Activated T-cell treated with anti-CD3 and anti-CD28 coated beads for 4 hours (primary cell): ENCODE measurements around the gene SLC49A3.

Source experiments
- DNase-seq: peaks from one replicate; pipeline ENCODE4 v3.0.0-alpha.2; 2020

SLC49A3 gene

GRCh38 chr4:664713-665231 is 24.2 kb downstream of the SLC49A3 start:
- DNase-seq, result no peak

DNA sequence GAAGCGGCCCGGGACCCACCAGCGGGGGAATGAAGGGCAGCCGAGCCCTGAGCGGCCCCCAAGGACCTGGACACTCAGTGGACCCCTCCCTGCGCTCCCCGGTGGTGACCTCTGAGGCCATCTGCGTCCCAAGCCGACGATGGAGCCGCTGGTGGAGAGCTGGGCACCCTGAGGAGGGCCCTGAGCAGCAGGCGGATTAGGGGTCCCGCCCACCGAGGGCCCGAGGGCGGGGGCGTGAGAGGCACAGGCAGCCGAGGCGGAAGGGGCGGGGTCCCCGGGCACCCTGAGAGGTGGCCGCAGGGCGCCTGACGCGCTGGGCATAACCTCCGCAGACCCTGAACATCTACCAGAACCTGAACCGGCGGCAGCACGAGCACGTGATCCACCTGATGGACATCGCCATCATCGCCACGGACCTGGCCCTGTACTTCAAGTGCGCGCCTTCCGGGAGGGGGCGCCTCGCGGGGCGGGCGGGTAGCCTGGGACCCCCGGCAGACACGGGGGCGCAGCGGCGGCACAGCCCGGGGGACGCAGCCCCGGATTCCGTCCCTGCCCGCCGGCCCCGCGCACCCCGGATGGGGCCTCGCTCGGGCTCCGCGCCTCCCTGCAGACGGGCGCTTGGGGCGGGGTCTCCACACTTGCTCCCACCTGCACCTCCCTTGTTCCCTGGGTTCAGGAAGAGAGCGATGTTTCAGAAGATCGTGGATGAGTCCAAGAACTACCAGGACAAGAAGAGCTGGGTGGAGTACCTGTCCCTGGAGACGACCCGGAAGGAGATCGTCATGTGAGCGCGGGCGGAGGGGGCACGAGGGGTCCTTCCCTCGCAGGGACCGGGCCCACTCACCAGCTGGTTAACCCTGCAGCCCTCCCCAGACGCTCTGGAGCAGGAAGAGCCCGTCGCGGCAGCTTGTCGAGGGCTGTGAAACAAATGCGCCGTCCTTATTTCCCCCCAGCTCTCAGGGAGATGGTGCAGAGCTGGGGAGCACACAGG is 25.2 kb downstream of the SLC49A3 start:
- peak; percentile 73 for DNase-seq

DNA sequence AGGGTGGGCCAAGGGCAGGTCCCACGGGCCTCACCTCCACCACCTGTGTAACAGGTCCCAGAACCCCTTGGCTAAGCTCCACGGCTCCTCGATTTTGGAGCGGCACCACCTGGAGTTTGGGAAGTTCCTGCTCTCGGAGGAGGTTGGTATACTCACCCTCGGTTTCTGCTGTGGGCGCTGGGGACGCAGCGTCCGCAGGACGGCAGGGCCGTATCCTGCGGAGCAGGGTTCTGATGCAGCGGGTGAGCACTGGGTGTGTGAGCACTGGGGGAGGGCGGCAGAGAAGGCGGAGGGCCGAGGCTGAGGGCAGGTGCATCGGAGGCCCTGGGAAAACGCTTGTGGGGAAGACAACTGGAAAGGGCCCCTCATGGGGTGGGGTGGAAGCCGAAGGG is 25.9 kb downstream of the SLC49A3 start:
- DNase-seq, result no peak

GRCh38 chr4:661881-662761 is 26.8 kb downstream of the SLC49A3 start:
- DNase-seq, result no peak

- DNase-seq, result no peak
Measured at GRCh38 chr4:661231-661630, 27.7 kb downstream of the SLC49A3 start.

DNA sequence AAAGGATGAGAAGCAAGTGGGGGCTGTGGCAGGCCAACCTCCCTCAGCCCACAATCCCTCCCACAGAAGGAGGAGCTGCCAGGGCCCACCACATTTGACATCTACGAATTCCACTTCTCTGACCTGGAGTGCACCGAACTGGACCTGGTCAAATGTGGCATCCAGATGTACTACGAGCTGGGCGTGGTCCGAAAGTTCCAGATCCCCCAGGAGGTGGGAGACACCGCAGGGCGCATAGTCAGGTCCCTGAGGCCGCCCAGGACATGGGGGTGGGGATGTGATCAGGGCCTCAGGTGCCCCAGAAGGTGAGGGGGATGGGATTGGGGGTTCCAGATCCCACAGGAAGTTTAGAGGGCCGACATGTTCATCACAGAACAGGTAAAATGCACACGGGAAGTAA is 28.6 kb downstream of the SLC49A3 start:
- no peak for DNase-seq

DNA sequence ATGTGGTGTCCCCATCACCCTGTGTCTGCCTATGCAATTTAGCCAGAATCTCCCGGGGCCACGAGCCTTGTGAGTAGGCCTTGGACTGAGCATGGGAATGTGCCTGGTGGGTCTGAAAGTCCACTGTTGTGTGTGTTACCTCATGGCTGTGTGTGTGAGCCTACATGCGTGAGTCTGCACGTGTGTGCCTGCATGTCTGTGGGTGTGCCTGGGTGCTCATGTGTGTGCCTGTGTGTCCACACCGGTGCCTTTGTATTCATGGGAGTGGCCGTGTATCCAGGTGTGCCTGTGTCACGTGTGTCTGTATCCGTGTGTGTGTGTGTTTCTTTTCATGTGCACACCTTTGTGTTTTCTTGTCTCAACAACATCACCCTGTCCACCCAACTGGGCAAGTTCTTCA is 29.1 kb downstream of the SLC49A3 start:
- DNase-seq, result no peak

DNA sequence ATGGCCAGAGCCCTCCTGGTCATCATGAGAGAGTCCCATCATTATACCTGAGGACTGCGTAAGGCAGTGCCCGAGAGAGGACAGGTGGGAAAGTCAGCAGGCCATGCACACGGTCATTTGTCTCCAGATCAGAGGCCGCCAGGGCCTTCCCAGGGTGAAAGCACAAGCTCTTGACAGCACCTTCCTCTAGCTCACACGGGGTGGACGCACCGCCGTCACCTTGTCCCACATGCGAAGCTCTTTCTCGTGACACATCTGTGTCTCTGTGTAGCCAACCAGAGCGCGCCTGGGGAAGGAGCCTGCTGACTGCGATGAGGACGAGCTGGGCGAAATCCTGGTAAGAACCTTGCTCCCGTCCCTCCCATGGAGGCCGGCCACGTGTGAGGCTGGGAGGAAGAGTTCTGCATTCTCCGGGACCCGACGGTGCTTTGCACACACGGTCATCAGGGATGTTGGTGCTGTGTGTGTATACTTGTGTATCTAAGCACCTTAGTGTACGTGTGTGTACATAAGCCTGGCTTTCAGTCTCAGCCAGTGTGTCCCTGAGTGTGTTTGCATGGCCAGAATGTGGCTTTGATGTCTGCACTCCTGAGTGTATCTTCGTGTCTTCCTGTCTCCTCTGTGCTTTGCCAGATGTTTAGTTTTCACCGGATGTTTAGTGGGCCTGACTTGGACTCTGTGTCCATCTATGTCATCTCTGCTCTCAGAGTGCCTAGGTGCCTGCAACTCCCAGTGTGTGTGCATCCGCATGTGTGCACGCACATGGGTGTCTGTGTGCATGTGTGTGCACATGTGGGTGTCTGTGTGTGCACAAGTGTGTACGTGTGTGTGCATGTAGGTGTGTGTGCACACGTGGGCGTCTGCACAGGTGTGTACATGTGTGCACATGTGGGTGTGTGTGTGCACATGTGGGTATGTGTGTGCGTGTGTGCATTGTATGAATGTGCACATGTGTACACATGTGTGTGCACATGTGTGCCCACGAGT is 30.0 kb downstream of the SLC49A3 start:
- DNase-seq, result no peak

DNA sequence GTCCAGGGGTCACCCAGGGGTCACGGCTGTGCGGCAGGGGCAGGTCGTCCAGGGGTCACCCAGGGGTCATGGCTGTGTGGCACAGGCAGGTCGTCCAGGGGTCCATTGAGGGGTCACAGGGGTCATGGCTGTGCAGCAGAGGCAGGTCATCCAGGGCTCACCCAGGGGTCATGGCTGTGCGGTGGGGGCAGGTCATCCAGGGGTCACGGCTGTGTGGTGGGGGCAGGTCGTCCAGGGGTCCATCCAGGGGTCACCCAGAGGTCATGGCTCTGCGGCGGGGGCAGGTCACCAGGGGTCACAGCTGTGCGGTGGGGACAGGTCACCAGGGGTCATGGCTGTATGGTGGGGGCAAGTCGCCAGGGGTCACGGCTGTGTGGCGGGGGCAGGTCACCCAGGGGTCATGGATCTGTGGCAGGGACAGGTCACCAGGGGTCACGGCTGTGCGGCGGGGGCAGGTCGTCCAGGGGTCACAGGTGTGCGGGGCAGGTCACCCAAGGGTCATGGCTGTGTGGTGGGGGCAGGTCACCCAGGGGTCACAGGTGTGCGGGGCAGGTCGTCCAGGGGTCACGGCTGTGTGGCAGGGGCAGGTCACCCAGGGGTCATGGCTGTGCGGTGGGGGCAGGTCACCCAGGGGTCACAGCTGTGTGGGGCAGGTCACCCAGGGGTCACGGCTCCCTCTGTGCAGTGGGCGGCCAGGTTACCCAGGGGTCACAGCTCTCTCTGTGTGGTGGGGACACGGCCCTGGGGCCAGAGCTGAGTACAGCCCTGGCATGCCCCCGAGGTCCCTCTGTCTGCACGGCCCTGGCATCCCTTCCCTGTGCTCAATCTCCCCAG is 30.9 kb downstream of the SLC49A3 start:
- DNase-seq, result no peak

GRCh38 chr4:657338-657833 is 31.6 kb downstream of the SLC49A3 start:
- no peak for DNase-seq

- no peak for DNase-seq
Measured at GRCh38 chr4:656436-657337, 32.3 kb downstream of the SLC49A3 start.

DNA sequence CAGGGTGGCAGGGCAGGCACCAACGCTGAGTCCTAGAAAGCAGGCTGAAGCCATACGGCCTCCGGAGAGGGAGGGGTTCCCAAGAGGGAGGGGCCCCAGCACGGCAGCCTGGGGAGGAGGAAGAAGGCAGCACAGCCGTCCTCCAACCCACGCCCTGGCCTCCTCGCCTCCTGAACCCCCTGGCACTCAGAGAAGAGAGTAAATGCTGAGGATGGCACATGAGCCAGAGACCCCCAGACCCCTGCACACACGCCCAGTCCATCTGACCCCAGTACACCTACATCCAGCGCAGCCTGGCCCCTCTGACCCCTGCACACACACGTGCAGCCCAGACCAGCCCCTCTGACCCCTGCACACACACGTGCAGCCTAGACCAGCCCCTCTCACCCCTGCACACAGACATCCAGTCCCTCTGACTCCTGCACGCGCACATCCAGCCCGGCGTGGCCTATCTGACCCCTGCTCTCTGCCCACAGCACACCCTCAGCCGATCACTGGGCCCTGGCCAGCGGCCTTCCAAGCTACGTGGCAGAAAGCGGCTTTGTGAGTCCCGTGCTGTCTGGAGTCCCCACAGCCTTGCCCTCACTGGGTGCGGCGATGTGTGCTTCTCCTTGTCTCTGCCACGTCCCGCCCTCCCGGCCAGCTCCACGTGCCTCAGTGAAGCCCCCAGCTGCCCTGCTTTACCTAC is 33.3 kb downstream of the SLC49A3 start:
- no peak for DNase-seq

- DNase-seq, result no peak
Measured at GRCh38 chr4:654871-655463, 34.0 kb downstream of the SLC49A3 start.

- no peak for DNase-seq
Measured at GRCh38 chr4:654503-654845, 34.5 kb downstream of the SLC49A3 start.

DNA sequence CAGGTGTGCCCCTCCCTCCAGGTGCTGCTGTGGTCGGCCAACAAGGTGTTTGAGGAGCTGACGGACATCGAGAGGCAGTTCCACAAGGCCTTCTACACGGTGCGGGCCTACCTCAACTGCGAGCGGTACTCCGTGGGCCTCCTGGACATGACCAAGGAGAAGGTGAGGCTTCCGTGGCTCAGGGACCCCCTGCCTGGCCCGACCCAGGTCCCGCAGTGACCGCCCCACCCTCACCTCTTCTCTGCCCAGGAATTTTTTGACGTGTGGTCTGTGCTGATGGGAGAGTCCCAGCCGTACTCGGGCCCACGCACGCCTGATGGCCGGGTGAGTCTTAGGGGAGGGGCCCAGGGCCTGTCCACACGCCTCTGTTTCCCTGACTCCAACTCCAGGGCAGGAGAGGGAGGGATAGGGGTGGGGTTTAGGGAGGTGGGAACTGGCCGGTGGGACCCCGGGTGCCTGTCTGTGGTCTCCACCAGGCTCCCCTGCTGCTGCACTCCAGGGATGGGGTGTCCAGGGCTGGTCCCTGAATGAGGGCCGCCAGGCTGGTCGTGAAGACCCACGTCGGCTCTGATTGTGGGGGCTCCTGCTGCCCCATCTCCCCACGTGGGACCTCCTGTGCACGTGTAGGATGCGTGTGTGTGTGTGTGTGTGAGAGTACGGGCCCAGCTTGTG is 35.0 kb downstream of the SLC49A3 start:
- no peak for DNase-seq

DNA sequence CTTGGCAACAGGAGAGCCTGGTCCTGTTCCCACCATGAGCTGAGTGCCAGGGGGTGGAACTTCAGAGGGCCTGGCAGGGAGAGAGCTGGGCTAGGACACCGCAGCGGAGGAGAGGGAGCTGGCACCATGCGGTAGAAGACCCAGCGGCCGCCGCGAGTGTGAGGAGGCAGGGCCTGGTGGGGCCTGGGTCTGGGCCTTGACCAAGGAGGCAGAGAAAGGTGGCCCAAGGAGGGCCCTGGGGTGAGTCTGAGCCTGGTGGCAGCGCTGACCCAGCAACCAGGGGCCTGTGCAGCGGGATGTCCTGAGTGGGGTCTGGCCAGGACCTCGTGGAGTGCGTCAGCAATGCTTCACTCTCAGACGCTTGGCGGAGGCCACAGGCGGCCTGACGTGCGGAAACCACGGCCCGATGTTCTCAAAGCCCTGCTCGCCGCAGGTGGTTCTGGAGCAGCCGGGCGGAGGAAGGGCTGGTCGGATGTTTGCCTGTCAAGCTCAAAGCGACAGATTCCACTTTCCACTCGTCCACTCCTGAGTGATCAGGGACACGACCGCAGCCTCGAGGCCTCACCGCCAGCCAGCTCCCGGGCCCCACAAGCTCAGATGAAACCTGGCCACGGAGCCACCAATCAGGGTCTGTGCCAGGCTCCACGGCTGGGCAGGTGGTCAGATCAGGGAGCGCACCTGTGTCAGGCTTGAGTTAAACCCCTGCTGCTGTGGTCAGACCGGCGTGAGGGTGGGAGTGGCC is 35.7 kb downstream of the SLC49A3 start:
- no peak for DNase-seq

DNA sequence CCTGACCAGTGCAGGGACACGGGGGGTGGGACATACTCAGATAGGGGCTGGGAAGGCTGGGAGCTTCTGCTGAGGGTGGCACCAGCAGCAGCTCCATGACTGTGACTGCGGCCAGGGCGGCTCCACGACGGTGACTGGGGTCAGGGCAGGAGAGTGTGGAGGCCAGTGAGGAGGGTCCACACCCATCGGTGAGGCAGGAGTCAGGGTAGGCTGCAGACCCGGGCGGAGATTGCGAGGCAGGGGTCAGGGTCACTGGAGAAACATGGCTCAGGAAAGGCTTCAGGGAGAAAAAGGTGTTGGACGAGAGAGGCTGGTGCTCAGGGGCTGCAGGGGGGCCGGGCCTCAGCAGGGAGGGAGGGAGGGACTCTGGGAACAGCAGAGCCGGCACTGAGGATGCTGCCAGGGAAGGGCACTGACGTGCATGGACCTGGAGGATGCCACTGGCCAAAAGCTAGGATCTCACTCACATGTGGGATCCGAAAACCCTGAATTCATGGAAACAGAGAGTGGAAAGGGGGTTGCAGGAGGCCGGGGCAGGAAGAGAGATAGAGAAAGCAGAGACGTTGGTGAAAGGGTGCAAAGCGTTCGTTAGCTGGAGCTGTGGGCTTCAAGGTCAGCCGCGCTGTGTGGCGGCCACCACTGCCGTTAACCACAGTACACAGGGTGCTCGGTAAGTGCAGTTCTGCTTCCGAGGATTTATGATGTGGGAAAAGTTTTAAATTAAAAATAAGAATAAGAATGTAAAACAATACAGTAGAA is 36.9 kb downstream of the SLC49A3 start:
- no peak for DNase-seq
